ENCODE data around the gene LIME1. TPM values are rescaled to one million over a fixed set of nuclear protein-coding genes. Genes with fewer than 3 reads are reported as not detected.

Gene LIME1
- total and polyA plus RNA-seq, 9 of the 15 experiments (the other 6 are each of a cell fraction or from before 2014, with no cell fraction given), result 0.11 to 17.1 (median 2.8) TPM; not detected in 2

GRCh38 chr20:63706852-63707557 lies 29.5 kb upstream of the LIME1 start (continued):
- TF ChIP-seq SMC3 (conservative IDR thresholded peaks at IDR 0.05; ENCODE audit: insufficient read depth, low read depth, low read length) (peak; percentile 71), HMGXB4 (CRISPR knock-in tag; IDR thresholded peaks at IDR 0.05) (no peak), CBX5 (IDR thresholded peaks at IDR 0.05; ENCODE audit: borderline replicate concordance, low read depth) (no peak), MCM7 (IDR thresholded peaks at IDR 0.05) (no peak), KLF10 (CRISPR knock-in tag; IDR thresholded peaks at IDR 0.05) (no peak), TBL1XR1 (IDR thresholded peaks at IDR 0.05; ENCODE audit: low read length in 2 of 2) (no peak), FOXK1 (CRISPR knock-in tag; IDR thresholded peaks at IDR 0.05; ENCODE audit: borderline replicate concordance) (no peak), BCL6 (CRISPR knock-in tag; IDR thresholded peaks at IDR 0.05) (no peak), HNRNPK (IDR thresholded peaks at IDR 0.05; ENCODE audit: low read depth, low read length, poor library complexity, severe bottlenecking) (no peak), SNRNP70 (optimal IDR thresholded peaks at IDR 0.05; ENCODE audit: low read depth, low read length) (no peak), ZNF395 (CRISPR knock-in tag; IDR thresholded peaks at IDR 0.05) (0 out of 2 replicates have a peak, but pooled peaks have one; percentile 2), PYGO2 (tag; IDR thresholded peaks at IDR 0.05) (no peak), MCM3 (IDR thresholded peaks at IDR 0.05) (no peak), ARNT (IDR thresholded peaks at IDR 0.05) (no peak), ZBTB8A (IDR thresholded peaks at IDR 0.05; ENCODE audit: partially characterized antibody) (no peak), PCBP1 (IDR thresholded peaks at IDR 0.05; ENCODE audit: low read depth, low read length, poor library complexity, severe bottlenecking) (no peak), ZNF77 (CRISPR knock-in tag; IDR thresholded peaks at IDR 0.05) (no peak), ATF7 (IDR thresholded peaks at IDR 0.05) (no peak), CREB3 (tag; conservative IDR thresholded peaks at IDR 0.05; ENCODE audit: low read depth) (no peak), CBX1 (IDR thresholded peaks at IDR 0.05; ENCODE audit: low read depth) (no peak), ZNF174 (CRISPR knock-in tag; IDR thresholded peaks at IDR 0.05) (no peak), ZNF324 (CRISPR knock-in tag; IDR thresholded peaks at IDR 0.05) (no peak), HDGF (IDR thresholded peaks at IDR 0.05) (no peak), ZNF512 (tag; IDR thresholded peaks at IDR 0.05) (no peak), ZNF696 (CRISPR knock-in tag; conservative IDR thresholded peaks at IDR 0.05) (no peak), WHSC1 (IDR thresholded peaks at IDR 0.05; ENCODE audit: low read length) (no peak)
